OCI-LY1 (cell line): Measurements from ENCODE around the gene INPPL1.

ENCODE experiments used
- H2AFZ ChIP-seq: fragments of 200-600 bp; sonication (generic), shearing (Covaris generic); 2 replicates; pipeline ENCODE4 v1.6.0; 2014; ENCODE audit warnings: antibody characterized with exemption, mild to moderate bottlenecking, low read length
- H3F3A ChIP-seq: fragments of 200-600 bp; sonication (generic), shearing (Covaris generic); 2 replicates; pipeline ENCODE4 v1.6.0; 2014; ENCODE audit warnings: mild to moderate bottlenecking, antibody characterized with exemption, low read length, moderate library complexity; ENCODE audit not compliant: insufficient read depth
- H3K27ac ChIP-seq: fragments of 200-600 bp; sonication (generic); 2 replicates; pipeline ENCODE4 v1.5.1; 2014; ENCODE audit warnings: low read length, mixed run types, mild to moderate bottlenecking, low read depth; ENCODE audit not compliant: poor library complexity, severe bottlenecking
- H3K27me3 ChIP-seq: fragments of 200-600 bp; sonication (generic); 2 replicates; pipeline ENCODE4 v1.6.0; 2014; ENCODE audit warnings: antibody characterized with exemption, mild to moderate bottlenecking, low read length, moderate library complexity; ENCODE audit not compliant: insufficient read depth
- H3K36me3 ChIP-seq: fragments of 200-600 bp; sonication (generic); 2 replicates; pipeline ENCODE4 v1.6.1; 2014; ENCODE audit warnings: mild to moderate bottlenecking, antibody characterized with exemption, low read length, moderate library complexity, mixed read lengths; ENCODE audit not compliant: insufficient read depth
- H3K4me1 ChIP-seq: fragments of 200-600 bp; sonication (generic); 2 replicates; pipeline ENCODE4 v1.5.1; 2014; ENCODE audit warnings: mild to moderate bottlenecking, low read length, moderate library complexity; ENCODE audit not compliant: insufficient read depth, severe bottlenecking
- H3K4me2 ChIP-seq: fragments of 200-600 bp; sonication (generic), shearing (Covaris generic); 2 replicates; pipeline ENCODE4 v1.6.1; 2014; ENCODE audit warnings: low read length
- H3K4me3 ChIP-seq: fragments of 200-600 bp; sonication (generic); 2 replicates; pipeline ENCODE4 v1.5.1; 2014; ENCODE audit warnings: low read length, low read depth, mild to moderate bottlenecking, mixed read lengths; ENCODE audit not compliant: poor library complexity, severe bottlenecking
- H3K79me2 ChIP-seq: fragments of 200-600 bp; shearing (Covaris generic); 2 replicates; pipeline ENCODE4 v1.6.1; 2016; ENCODE audit warnings: mixed run types, low read length, mixed read lengths; ENCODE audit not compliant: insufficient read depth
- H3K9ac ChIP-seq: fragments of 200-600 bp; sonication (generic), shearing (Covaris generic); 2 replicates; pipeline ENCODE4 v1.6.1; 2014; ENCODE audit warnings: mild to moderate bottlenecking, low read length, mixed read lengths
- H3K9me2 ChIP-seq: fragments of 200-600 bp; sonication (generic), shearing (Covaris generic); 2 replicates; pipeline ENCODE4 v1.6.1; 2014; ENCODE audit warnings: low read depth, mild to moderate bottlenecking, low read length, mixed read lengths
- H3K9me3 ChIP-seq: fragments of 200-600 bp; shearing (Covaris generic); 2 replicates; pipeline ENCODE4 v1.6.1; 2014; ENCODE audit warnings: low read length, mixed read lengths
- H4K20me1 ChIP-seq: fragments of 200-600 bp; sonication (generic), shearing (Covaris generic); 2 replicates; pipeline ENCODE4 v1.6.0; 2016; ENCODE audit warnings: mild to moderate bottlenecking, low read length; ENCODE audit not compliant: insufficient read depth
- CTCF ChIP-seq: fragments of 200-600 bp; sonication (generic), shearing (Covaris generic); IDR thresholded peaks from 2 replicates; pipeline ENCODE4 v1.5.1; 2017; ENCODE audit warnings: mild to moderate bottlenecking, antibody characterized with exemption, low read length, moderate library complexity, mixed read lengths
- EZH2 ChIP-seq: fragments of 200-600 bp; sonication (generic), shearing (Covaris generic); IDR thresholded peaks from 2 replicates; pipeline ENCODE4 v1.8.0; 2017; ENCODE audit warnings: borderline replicate concordance, mixed run types, mild to moderate bottlenecking, antibody characterized with exemption, low read length, moderate library complexity, mixed read lengths

INPPL1 gene

GRCh38 chr11:72216638-72217037 is 7.9 kb upstream of the INPPL1 start, which contains the start of gene FOLR2:
TSS of gene FOLR2 (plus strand) at chr11:72216794. CDS start at chr11:72218585, 1,791 bp downstream.
- H3K79me2 ChIP-seq, result no peaks in the 10 kb centered on the region
- H3K27me3 ChIP-seq, result no peaks in the 10 kb centered on the region
- no peaks in the 10 kb centered on the region for H3K9me3 ChIP-seq
- H2AFZ ChIP-seq, result no peak within 1 kb of the TSS
- peaks cover 7% of the 10 kb centered on the region for H3K4me1 ChIP-seq
- no peak within 1 kb of the TSS for H3K27ac ChIP-seq
- no peak within 1 kb of the TSS for H3K4me2 ChIP-seq
- H3K4me3 ChIP-seq, result no peak within 1 kb of the TSS
- no peaks in the 10 kb centered on the region for H3F3A ChIP-seq
- no peaks in the 10 kb centered on the region for H4K20me1 ChIP-seq
- no peak within 1 kb of the TSS for H3K9ac ChIP-seq
- TF ChIP-seq EZH2, result no peak
- no peak for TF ChIP-seq CTCF
- H3K36me3 ChIP-seq, result no peaks in the 10 kb centered on the region
- no peaks in the 10 kb centered on the region for H3K9me2 ChIP-seq

- H3K4me1 ChIP-seq, result peaks cover 19% of the 10 kb centered on the region
- no peak overlapping the region for H3K4me3 ChIP-seq
- H3K4me2 ChIP-seq, result no peak overlapping the region
- H3K9ac ChIP-seq, result no peak overlapping the region
- TF ChIP-seq EZH2 (no peak), CTCF (no peak)
- H3K79me2 ChIP-seq, result no peaks in the 10 kb centered on the region
- no peaks in the 10 kb centered on the region for H3K9me2 ChIP-seq
- H3K27me3 ChIP-seq, result no peaks in the 10 kb centered on the region
- no peaks in the 10 kb centered on the region for H3F3A ChIP-seq
- H2AFZ ChIP-seq, result no peak overlapping the region
- no peak overlapping the region for H3K27ac ChIP-seq
- H3K9me3 ChIP-seq, result no peaks in the 10 kb centered on the region
- no peaks in the 10 kb centered on the region for H4K20me1 ChIP-seq
- H3K36me3 ChIP-seq, result no peaks in the 10 kb centered on the region
Observed at GRCh38 chr11:72217841-72218240, 6.7 kb upstream of the INPPL1 start.

- H3K9me2 ChIP-seq, result no peaks in the 10 kb centered on the region
- no peak overlapping the region for H3K9ac ChIP-seq
- H3K36me3 ChIP-seq, result no peaks in the 10 kb centered on the region
- no peaks in the 10 kb centered on the region for H4K20me1 ChIP-seq
- TF ChIP-seq CTCF, result no peak
- TF ChIP-seq EZH2, result no peak
- peaks cover 19% of the 10 kb centered on the region for H3K4me1 ChIP-seq
- H3K9me3 ChIP-seq, result no peaks in the 10 kb centered on the region
- no peak overlapping the region for H3K27ac ChIP-seq
- no peak overlapping the region for H3K4me2 ChIP-seq
- no peaks in the 10 kb centered on the region for H3F3A ChIP-seq
- no peak overlapping the region for H3K4me3 ChIP-seq
- no peak overlapping the region for H2AFZ ChIP-seq
- no peaks in the 10 kb centered on the region for H3K27me3 ChIP-seq
- no peaks in the 10 kb centered on the region for H3K79me2 ChIP-seq
Observed at GRCh38 chr11:72218251-72218745, 6.3 kb upstream of the INPPL1 start.
